GM19238 (cell line): ENCODE measurements around the gene MZT2A.
"Not testable (repeated sequence)": the region's sequence is repeated elsewhere in the genome, so short reads cannot be mapped to it uniquely, and the experiment has no call there.

ENCODE experiments used
- DNase-seq: peaks from one replicate; pipeline ENCODE4 v3.0.0; 2011; ENCODE audit warnings: low spot score; ENCODE audit not compliant: insufficient read length

Gene MZT2A

DNA sequence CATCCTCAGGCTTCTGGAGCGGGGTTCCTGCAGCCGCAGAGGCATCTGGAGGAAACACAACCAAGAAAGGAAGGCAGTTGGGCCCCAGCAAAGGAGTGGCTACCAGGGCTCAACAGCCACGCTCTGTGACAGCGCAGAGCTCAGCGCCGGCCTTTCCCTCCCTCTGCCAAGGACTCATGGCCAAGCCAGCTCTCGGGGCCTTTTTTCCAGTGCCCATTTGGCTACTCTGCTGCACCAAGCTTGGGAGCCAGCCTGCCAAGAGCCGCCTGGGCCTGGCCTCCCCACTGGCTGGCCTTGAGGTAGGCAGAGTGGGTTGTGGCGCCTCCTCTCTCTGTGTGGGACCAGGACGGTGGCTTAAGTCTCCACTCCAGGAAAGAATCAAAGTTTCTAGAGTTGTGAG, 28.3 kb upstream of the MZT2A start:
- no peak for DNase-seq

DNA sequence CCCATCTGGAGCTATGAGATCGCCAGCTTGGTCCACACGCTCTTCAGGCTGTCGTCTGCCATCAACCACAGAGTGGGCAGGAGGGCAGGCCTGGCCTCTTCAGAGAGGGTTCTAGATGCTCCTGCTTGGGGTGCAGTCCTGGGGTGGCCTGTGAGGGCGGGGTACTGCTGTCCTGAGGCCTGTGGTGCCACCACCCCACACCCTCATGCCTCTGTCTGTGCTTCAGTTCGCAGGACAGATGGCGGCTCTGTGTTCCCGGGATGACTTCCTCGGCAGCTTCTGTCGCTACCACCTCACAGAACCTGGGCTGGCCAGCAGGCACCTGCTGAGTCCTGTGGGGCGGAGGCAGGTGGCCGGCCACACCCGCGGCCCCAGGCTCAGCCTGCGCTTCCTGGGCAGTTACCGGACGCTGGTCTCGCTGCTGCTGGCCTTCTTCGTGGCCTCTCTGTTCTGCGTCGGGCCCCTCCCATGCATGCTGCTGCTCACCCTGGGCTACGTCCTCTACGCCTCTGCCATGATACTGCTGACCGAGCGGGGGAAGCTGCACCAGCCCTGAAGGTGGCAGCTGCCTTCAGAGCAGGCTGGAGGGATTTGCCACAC, 27.8 kb upstream of the MZT2A start:
- DNase-seq, result not testable (repeated sequence)

DNA sequence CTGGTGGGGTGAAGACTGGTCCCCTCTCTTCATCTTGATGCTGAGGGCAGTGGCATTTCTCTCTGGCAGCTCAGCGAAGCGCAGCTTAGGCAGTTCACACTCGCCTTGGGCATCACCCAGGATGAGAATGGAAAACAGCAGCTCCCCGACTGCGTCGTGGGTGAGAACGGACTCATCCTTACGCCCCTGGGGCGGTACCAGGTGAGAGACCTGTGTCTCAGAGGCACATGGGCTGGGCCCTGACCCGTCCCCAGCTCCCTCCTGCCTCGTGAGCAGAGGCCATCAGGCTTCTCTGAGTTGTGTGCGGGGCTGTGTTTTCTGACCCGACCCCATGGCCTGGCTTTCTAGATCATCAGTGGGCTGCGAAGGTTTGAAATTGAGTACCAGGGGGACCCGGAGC, 27.3 kb upstream of the MZT2A start:
- DNase-seq, result no peak

DNA sequence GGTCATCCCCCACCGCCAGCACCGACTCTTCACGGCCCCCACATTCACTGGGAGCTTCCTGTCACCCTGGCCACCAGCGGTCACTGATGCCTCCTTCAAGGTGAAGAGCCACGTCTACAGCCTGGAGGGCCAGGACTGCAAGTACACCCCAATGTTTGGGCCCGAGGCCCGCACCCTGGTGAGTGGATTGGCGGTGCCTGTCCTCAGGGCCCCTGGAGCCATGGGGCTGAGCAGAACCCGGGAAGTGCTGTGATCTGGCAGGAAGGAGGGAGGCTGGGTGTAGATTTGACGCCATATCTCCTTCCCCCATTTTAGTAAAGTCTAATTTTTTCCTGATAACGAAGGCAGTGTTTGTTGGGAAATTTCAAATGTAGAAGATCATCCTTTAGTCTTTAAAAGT, 26.3 kb upstream of the MZT2A start:
- not testable (repeated sequence) for DNase-seq

DNA sequence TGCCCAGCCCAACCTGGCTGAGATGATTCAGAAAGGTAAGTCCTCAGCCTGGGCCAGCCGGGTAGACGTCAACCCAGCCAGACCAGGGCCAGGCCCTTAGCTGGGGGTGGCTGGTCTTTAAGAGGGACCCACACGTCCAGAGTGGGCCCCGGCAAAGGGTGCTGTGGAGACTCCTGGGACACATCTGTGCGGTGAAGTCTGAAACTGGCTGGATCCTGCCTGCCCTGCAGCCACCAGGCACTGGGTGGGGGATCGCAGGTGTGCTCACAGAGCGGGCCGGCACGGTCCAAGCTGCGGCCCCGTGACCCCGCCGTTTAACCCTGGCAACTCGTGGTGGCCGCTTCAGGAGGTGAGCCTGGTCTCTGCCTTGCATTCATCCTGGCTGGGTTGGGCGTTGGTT, 25.7 kb upstream of the MZT2A start:
- not testable (repeated sequence) for DNase-seq

DNA sequence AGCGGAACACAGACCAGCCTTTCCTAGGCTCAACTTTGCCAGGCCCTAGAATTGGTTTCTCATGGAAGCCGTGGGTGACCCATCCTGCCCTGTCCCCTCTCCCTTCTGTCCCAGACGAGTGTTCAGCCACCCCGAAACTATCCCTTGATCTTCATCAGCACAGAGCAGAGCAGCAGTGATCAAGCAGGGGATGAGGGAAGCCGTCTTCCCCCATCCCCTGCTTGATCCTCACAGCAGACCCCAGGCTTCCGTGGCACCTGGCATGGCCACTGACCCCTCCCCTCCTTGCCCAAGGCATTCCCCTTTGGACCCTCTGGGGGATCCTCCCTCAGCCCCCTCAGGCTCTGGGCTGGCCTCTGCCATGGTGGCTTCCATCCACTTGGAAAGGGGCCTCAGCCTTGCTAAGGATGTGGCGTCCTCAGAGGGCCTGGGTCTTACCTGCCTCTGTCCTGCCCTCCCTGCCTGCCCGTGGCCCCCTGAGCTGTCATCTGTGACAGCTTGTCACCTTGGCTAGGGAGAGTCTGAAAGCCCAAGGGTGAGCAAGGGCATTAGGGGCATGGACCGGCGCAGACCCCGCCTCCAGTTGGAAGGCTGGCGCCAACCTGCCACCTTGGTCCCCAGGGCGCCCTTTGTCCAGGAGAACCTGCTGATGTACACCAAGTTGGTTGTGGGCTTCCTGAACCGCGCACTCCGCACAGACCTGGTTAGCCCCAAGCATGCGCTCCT, 25.1 kb upstream of the MZT2A start:
- DNase-seq, result no peak

DNA sequence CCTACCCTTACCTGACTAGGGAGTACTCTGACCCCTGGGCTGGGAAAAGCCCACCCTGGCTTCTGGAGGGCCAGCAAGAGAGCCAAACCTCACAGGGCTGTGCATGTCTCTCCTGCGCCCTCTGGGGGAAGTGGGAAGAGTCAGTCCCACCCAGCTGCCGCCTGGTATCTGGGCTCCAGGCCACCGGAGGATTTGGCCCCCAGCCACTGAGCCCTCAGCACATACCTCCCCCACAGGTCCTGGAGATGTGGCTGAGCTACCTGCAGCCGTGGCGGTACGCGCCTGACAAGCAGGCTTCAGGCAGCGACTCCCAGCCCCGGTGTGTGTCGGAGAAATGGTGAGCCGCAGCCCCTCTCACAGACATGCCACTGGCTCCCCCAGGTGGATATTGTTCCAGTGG, 24.4 kb upstream of the MZT2A start:
- not testable (repeated sequence) for DNase-seq

DNA sequence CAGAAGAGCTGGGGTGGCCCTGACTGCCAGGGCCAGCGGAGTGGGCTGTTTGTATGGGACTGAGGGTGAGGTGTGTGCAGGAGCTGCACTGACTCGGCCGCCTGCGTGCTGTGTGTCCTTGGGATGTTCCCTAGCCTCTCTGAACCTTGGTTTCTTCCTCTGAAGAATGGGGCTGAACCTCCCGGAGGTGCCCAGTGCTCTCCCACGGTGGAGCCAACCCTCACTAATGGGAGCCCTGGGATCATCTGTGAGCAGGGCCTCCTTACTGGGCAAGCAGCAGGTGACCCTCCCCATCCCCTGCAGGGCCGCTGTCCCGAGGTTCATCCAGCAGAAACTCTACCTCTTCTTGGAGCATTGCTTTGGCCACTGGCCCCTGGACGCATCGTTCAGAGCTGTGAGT, 23.8 kb upstream of the MZT2A start:
- DNase-seq, result no peak

DNA sequence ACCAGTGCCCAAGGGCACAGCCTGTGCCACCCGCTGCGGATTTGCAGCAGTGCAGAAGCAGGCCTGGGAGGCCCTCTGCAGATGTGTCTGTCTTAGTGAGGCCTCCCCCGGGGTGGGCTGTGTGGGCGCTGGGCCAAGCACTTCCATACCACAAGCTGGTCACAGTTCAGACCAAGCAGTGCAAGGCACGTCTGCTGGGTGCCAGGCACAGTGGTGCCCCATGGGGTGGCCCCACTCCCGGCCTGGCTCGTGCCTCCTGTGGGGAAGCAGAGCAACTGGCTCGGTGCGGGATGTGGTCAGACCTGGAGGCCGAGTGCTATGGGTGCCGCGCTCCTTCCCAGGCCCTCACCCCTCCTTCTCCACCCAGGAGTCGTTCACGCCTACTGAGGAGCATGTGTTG, 23.0 kb upstream of the MZT2A start:
- DNase-seq, result not testable (repeated sequence)

DNA sequence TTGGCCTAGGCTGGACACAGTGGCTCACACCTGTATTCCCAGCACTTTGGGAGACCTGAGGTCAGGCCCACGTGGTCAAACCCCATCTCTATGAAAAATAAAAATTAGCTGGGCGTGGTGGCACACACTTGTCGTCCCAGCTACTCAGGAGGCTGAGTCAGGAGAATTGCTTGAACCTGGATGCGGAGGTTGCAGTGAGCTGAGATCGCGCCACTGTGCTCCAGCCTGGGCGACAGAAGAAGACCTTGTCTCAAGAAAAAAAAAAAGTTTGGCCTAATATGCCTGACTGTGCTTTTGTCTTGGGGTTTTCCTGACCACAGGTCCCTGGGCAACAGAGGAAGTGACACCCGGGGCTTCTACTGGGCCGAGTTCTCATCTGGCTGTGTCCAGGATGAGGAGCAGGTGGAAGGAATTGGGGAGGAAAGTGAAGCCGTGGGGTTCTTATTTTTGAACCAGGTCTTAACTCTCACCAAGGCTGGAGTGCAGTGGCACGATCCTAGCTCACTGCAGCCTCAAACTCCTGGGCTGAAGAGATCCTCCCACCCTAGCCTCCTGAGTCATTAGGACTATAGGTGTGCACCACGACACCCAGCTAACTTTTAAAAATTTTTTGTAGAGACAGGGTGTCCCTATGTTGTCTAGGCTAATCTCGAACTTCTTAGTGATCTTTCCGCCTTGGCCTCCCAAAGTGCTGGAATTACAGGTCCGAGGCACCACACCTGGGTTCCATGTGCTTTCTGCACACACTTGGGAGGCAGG, 22.4 kb upstream of the MZT2A start:
- not testable (repeated sequence) for DNase-seq

DNA sequence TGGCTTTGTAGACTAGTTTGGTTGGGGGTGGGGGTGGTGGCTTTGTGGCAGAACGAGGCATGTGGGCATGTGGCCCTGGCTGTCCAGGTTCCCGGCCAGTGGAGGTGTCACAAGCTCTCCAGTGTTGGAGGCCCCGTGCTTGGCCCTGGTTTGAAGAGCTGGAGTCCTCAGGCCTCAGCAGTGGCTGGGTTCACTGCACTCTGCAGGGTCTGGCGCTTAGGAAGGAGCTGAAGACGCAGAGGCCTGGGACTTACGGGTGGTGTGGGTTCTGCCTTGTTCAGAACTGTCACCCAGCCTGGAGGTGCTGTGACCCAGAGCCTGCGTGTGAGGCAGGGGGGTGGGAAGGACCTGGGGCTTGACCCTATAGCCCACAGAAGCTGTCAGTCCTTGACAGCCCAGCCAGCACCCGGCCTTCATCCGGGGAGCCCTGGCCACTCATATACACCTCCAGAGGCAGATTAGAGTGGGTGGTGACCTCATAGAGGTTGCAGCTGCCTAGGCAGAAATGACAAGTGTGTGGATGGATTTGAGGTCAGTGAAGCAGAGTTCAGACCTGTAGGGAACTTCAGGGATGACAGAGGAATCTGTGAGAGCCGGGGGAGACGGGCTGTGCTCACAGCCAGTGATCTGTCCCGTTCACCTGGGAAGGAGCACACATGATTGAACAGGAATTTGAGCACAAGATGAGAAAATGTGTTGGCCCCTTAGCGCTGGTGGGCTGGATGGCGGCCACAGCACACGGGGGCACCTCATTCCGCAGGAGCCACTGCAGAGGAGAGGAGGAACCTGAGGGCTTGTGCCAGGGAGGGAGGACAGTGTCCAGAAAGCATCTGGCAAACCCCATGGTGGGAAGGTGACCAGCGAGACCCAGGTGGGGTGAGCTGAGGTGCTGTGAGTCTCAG, 20.0 kb upstream of the MZT2A start:
- not testable (repeated sequence) for DNase-seq

DNA sequence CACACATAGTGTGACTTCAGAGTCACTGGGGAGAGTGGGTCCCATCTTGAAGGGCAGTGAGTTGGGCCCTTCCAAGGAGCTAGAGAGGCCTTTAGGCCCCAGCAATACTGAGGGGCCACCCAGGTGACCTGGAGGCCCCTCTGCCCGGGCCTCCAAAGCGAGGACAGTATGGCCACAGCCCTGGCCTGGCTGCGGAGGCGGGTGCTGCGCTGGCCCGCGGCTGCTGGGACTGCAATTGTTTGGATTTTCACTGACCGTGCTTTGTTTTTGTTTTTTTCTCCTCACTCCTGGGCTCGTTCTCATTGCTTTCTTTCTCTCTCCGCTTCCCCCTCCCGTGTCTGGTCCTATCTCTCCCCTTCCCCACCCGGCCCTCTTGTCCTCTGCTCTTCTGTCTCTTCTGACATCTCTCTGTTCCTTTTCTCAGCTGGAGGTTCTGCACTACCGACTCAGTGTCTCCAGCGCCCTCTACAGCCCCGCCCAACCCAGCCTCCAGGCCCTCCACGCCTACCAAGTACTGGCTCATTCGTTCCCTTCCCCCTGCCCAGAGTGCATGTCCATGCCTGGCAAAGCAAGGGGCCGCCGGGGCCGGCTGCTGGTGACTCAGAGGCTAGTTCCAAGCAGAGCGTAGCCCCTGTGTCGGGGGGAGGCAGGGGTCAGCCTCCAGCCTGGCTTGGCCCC, 19.2 kb upstream of the MZT2A start:
- DNase-seq, result not testable (repeated sequence)

DNA sequence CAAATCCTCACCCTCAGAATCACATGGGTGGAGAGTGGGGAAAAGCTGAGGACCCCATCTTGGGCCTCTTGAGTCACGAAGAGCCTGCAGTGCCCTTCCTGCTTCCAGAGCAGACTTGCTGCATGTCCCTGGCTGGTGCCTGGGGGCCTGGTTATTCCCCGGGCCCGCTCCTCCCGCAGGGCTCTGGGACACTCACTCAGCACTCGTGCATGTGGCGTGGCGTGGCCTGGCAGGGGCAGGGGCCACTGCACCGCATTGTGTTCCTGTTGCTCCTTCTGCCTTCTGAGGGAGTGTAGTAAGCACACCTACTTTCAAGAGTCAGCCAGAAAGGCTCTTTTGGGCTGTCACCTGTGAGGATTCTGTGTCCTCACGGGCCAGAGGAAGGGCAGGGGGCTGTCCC, 17.4 kb upstream of the MZT2A start:
- no peak for DNase-seq

DNA sequence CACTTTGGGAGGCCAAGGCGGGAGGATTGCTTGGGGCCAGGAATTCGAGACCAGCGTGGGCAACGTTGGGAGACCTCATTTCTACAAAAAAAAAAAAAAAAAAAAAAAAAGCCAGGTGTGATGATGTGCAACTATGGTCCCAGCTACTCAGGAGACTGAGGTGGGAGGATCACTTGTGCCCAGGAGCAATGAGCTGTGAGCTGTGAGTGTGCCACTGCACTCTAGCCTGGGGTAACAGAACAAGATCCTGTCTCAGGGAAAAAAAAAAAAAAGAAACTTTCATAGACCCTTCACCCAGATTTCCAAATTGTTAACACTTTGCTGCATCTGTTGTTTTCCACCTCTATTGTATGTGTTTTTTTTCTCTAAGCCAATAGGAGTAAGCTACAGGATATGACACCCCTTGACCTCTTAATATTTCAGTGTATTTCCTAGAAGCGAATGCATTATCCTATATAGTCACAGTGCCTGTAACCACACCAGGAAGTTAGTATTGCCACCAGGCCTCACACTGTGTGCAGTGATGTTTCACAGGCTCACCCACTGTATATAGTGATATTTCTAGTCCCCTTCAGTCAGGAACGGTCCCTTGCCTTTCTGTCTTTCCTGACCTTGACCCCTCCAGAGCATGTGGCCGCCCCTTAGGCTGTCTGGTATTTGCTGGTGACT, 12.0 kb upstream of the MZT2A start:
- DNase-seq, result not testable (repeated sequence)

DNA sequence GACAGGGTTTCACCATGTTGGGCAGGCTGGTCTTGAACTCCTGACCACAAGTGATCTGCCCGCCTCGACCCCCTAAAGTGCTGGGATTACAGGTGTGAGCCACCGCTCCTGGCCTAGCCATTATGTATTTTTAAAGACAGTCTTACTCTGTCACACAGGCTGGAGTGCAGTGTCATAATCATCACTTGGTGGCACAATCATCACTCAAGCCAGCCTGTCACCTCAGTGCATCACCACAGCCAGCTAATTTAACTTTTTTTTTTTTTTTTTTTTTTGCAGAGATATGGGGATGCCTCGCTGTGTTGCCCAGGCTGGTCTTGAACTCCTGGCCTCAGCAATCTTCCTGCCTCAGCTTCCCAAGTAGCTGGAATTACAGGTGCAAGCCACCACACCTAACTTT, 11.4 kb upstream of the MZT2A start:
- not testable (repeated sequence) for DNase-seq

DNA sequence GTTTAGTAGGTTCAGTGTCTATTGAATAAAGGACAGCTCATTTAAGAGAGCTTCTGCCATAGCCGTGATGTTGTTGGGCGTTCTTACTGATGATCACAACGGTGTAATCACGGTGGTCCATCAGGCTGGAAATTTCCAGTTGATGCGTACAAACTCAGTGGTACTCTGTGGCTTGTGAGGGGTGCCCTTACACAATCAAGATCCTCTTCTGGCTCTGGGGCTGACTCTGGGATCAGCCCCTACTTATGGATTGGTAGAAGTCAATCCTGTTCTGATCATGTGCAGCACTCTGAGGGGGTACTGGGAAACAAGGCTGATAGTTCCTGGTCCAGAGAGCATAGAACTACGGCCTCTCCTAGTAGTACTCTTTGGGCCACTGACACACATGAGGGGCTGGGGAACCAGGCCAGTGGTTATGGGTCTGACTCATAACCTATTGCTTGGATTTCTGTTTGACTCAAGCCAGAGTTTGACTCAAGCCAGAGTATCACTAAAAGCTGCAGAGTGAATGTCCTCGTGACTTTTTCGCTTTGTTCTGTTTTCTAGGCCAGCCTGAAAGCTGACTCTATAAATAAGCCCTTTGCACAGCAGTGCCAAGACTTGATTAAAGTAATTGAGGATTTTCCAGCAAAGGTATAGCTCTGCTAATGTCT, 6.2 kb upstream of the MZT2A start:
- DNase-seq, result not testable (repeated sequence)

DNA sequence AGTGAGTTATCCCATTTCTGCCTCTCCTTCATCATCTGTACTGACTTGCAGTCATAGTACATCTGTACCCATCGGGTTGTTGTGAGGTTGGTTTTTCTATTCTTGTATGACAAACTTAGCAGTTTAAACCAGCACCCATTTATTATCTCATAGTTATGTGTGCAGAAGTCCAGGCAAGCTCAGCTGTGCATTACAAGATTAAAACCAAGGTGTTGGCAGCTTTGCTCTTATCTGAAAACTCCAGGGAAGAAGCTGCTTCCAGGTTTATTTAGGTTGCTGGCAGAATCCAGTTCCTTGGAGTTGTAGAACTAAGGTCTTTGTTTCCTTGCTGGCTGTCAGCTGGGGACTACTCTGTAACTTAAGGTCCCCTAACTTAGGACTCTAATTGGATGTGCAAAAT, 3.3 kb upstream of the MZT2A start:
- DNase-seq, result not testable (repeated sequence)

DNA sequence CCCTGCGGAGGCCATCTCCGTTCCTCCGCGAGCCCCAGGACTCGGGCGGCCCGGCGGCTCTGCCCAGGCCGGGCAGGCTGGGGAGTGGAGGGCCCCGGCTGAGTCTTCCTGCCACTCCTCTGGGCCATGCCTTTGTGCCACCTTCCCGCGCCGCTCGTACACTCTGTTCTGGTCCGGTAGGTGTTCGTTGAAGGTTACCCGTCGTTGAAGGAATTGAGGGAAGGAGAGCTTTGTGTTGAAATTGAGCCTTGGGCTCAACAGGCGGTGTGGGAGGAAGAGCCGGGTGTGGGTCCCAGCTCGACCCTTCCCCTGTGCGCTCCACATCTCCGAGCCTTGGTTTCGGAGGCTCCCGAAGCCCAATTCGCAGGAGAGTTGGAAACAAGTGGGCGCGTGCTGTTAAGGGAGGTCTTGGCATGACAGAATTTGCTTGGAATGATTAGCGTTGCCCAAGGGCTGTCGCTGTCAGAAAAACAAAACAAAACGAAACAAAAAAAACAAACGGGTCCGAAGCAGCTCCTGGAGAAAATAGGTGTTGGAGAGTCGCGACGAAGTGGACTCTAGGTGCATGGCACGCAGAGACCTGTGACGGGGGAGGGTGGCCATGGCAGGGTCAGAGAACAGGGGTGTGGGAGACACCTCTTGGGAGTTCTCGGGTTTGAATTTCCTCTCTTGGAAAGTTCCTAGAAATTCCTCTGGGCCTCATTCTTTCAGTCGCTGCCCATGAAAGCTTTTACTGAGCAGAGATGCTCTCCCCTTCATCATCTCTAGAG, 1.2 kb upstream of the MZT2A start:
- no peak for DNase-seq
